Activated naive CD4-positive, alpha-beta T cell treated with anti-CD3 and anti-CD28 coated beads for 36 hours (primary cell): ENCODE measurements around the gene CPT1B. TPM values are rescaled to one million over a fixed set of nuclear protein-coding genes. Genes with fewer than 3 reads are reported as not detected.

Experiments used
- CTCF ChIA-PET: fragments of 350-600 bp; sonication (Branson Sonifier 250); formaldehyde crosslinking; loops from one replicate; lab custom pipeline; 2021; ENCODE audit warnings: antibody characterized with exemption; lab: Charles Lee
- DNase-seq: peaks from one replicate; pipeline ENCODE4 v3.0.0-alpha.2; 2020
- H3K27ac Mint-ChIP-seq: one replicate; pipeline ENCODE4 v1.8.0; 2021; ENCODE audit warnings: mild to moderate bottlenecking, mixed read lengths
- H3K27me3 Mint-ChIP-seq: one replicate; pipeline ENCODE4 v1.8.0; 2021; ENCODE audit warnings: low read depth, mixed read lengths
- H3K36me3 Mint-ChIP-seq: one replicate; pipeline ENCODE4 v1.8.0; 2021; ENCODE audit warnings: low read depth, mixed read lengths
- H3K4me1 Mint-ChIP-seq: one replicate; pipeline ENCODE4 v1.8.0; 2021; ENCODE audit warnings: low read depth, mixed read lengths
- H3K4me3 Mint-ChIP-seq: one replicate; pipeline ENCODE4 v1.8.0; 2021; ENCODE audit warnings: mild to moderate bottlenecking, moderate library complexity, mixed read lengths
- H3K9me3 Mint-ChIP-seq: one replicate; pipeline ENCODE4 v1.8.0; 2021; ENCODE audit warnings: mixed read lengths
- intact Hi-C: fragments of 100-400 bp; cut with micrococcal nuclease; formaldehyde crosslinking; loops from one replicate; pipeline ENCODE4 v1.15.1; 2023
- total RNA-seq, 2 experiments: library from RNA; stranded (reverse); gene quantifications; one replicate each; pipeline ENCODE4 v1.2.3, GENCODE V29; 2021

Gene CPT1B
- total RNA-seq, 2 experiments from 2014 or later: 37.3 to 43.7 TPM

DNA sequence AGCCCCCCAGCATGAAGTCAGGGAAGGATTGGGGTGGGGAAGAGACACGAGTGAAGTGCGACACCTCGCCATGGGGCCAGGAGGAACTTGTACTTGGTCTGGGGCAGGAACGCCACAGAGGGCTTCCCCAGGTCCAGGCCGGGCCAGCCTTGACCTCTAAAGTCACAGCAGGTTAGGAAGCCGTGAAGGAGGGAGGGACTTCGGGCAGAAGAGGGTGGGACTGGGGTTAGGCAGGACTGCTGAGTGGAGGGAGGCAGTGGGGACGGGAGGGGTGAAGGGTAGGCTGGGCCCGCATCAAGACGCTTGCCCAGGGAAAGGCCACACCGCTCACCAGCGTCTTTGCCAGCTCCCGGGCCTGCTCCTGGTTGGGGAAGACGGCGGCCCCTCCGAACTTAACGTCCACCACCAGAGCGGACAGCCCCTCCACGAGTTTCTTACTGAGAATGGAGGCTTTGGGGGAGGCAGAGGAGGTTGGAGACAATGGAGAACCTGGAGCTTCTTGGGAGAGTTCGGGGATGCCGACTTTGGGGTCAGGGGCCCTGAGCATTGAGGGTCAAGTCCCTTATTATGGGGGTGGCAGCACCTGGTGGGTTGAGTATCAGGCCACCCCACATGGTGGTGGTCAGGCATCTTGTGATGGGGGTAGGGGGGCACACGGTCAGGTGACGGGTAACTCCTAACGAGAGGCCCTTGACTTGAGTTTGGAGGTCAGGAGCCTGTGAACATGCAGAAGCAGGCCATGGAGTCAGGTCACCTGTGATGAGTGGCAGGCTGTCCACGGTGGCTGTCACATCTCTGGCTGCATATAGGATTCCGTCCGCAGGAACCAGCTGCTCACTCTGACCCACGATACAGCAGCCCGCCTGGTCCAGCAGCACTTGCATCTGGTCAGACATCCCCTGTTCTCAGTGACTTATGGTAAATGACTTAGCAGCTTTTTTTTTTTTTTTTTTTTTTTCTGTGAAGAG is 51.1 kb downstream of the CPT1B start:
- H3K36me3 Mint-ChIP-seq: peaks cover 41% of the 10 kb centered on the region
- no peaks in the 10 kb centered on the region for H3K27me3 Mint-ChIP-seq
- CTCF ChIA-PET: interaction anchor here (0.6 to 2.9 kb wide), 5 partner anchors 13 to 285 kb away, joined by 3 to 13 read pairs (median 4); no protein-coding TSS in a partner anchor
- peak overlapping the region; percentile 84 for H3K4me3 Mint-ChIP-seq
- intact Hi-C loops: loop anchor here (2.0 kb wide), 2 partner anchors 18 to 56 kb away; partner anchors contain the start of genes CHKB and KLHDC7B
- peaks cover 35% of the 10 kb centered on the region for H3K4me1 Mint-ChIP-seq
- peak; percentile 71 for DNase-seq
- H3K27ac Mint-ChIP-seq: peak overlapping the region; percentile 93
- H3K9me3 Mint-ChIP-seq: no peaks in the 10 kb centered on the region

DNA sequence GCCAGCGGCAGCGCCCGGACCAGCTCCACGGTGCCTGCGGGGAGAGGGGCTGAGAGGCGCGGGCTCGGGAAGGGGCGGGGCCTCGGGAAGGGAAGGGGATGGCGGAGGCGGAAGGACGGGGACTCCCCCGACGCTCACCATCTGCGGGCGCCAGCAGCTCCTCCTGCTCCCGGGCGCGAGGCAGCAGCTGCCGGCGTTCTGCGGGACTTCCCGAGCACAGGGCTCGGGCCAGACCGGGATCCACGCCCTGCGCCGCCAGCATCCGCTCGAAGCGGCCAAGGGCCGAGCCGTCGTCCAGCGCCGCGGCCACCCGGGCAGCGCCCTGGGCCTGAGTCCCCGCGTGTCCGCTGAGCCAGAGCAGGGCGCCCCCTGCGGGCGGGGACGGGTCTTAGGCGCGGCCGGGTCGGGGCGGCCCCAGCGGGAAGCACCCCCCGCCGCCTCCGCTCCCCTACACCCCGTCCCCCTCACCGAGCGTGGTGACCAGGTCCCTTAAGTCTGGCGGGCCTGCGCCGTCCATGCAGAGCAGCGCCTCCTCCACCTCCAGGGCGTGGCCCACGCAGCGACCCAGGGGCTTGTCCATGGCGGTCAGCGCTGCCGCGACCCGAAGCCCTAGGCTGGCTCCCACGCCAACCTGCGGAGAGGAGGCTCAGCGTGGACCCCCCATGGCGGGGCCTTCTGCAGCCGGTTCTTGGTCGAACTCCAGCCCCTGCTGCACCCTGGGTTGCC is 52.0 kb downstream of the CPT1B start:
- peaks cover 41% of the 10 kb centered on the region for H3K36me3 Mint-ChIP-seq
- no peaks in the 10 kb centered on the region for H3K27me3 Mint-ChIP-seq
- H3K4me1 Mint-ChIP-seq: peaks cover 35% of the 10 kb centered on the region
- intact Hi-C loops: loop anchor here (2.0 kb wide), 2 partner anchors 19 to 57 kb away; partner anchors contain the start of genes CHKB and KLHDC7B
- CTCF ChIA-PET: interaction anchor here (0.6 to 2.9 kb wide), 31 partner anchors 9 to 284 kb away, joined by 3 to 39 read pairs (median 5); partner anchors contain the start of genes CHKB, HDAC10, KLHDC7B and LMF2
- H3K4me3 Mint-ChIP-seq: peak overlapping the region; percentile 84
- H3K9me3 Mint-ChIP-seq: no peaks in the 10 kb centered on the region
- peak overlapping the region; percentile 93 for H3K27ac Mint-ChIP-seq
- DNase-seq: peak; percentile 95

DNA sequence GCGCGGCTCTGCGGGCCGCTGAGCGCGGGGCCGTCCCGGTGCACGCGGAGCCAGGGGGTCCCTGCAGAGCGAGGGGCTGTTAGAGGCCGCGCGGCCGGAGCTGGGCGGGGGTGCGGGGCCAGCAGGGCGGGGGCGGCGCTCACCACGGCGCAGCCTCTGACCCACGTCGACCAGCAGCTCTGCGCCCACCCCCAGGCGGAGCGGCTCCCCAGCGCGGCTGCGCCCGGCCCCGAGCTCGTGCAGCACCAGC is 52.4 kb downstream of the CPT1B start:
- Mint-ChIP-seq H3K4me3 (peak overlapping the region; percentile 97), H3K27ac (peak overlapping the region; percentile 80), H3K36me3 (peaks cover 39% of the 10 kb centered on the region), H3K27me3 (no peaks in the 10 kb centered on the region), H3K4me1 (peaks cover 35% of the 10 kb centered on the region), H3K9me3 (no peaks in the 10 kb centered on the region)
- CTCF ChIA-PET: interaction anchor here (0.6 to 2.9 kb wide), 31 partner anchors 9 to 283 kb away, joined by 3 to 39 read pairs (median 5); partner anchors contain the start of genes CHKB, HDAC10, KLHDC7B and LMF2
- no peak for DNase-seq
- intact Hi-C loops: loop anchor here (1.0 to 2.0 kb wide), 8 partner anchors 13 to 565 kb away; partner anchors contain the start of genes ARSA, CHKB, KLHDC7B and NCAPH2

GRCh38 chr22:50525104-50525857 is 52.9 kb downstream of the CPT1B start, which contains the start of gene SCO2:
TSS of gene SCO2 (minus strand) at chr22:50525598. CDS start at chr22:50524411, 1,187 bp downstream.
- CTCF ChIA-PET: interaction anchor here (0.6 to 2.9 kb wide), 31 partner anchors 10 to 283 kb away, joined by 3 to 39 read pairs (median 5); partner anchors contain the start of genes CHKB, HDAC10, KLHDC7B and LMF2
- Mint-ChIP-seq H3K36me3 (peaks cover 39% of the 10 kb centered on the region), H3K4me3 (peak within 1 kb of the TSS; percentile 97), H3K4me1 (peaks cover 35% of the 10 kb centered on the region), H3K27ac (peak within 1 kb of the TSS; percentile 93), H3K9me3 (no peaks in the 10 kb centered on the region), H3K27me3 (no peaks in the 10 kb centered on the region)
- DNase-seq: peak; percentile 98
- intact Hi-C loops: loop anchor here (1.0 to 2.0 kb wide), 6 partner anchors 14 to 565 kb away; partner anchors contain the start of genes ARSA, NCAPH2, PIM3 and SYCE3

DNA sequence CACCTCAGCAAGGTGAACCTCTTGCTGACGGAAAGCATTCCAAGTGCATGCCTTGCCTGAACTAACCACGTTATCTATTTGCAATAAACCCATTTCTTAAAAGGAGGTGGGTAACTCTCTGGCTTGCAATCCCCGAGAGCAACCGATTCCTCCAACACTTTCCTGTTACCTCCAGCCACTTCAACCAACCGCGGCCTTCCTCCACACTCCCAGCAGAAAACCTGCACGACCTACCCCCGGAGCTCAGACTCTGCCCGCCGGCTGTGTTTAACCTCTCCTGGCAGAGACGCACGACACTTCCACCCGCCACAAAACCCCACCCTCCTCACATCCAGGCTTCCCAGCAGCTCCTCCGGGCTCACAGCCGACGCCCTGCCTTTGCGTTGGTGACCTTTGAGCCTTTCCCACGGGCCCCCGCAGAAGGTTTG is 53.5 kb downstream of the CPT1B start:
- peak overlapping the region; percentile 86 for H3K27ac Mint-ChIP-seq
- peak; percentile 39 for DNase-seq

DNA sequence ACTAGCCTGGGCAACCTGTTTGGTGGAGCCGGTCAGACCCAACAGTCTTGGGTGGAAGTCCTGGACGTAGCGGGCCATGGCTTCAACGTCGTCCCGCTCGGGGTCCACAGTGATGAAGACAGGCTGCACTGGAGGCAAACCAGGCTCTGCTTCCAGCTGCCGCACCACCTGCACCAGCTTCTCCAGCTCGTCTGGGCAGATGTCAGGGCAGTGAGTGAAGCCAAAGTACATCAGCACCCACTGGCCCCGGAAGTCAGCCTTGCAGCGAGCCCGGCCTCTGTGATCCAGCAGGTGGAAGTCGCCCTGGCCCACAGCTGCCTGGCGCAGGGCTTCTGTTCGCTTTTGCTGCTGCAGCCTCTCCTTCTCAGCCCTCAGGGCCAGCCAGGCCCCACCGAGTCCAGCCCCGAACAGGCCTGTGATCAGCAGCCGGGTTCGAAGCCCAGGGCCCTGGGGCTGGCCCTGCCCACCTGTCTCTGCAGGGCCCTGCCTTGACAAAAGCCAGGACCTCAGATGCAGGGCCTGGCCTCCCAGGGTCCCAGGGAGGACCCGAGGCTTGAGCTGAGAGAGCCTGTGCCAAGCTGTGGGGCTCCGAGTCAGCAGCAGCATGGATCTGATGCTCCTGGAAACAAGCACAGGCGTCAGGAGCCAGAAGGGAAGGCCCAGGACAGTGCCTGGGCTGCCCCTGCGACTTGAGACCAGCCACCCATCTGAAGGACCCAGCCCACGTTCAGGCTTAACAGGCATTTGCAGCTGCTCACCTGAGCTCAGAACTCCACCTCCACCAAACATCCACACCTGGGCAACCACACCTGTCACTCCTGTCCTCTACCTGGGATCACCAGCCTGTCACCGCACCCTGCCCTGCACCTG is 54.2 kb downstream of the CPT1B start:
- DNase-seq: no peak
- Mint-ChIP-seq H3K36me3 (peaks cover 45% of the 10 kb centered on the region), H3K27ac (peak overlapping the region; percentile 86), H3K4me3 (peak overlapping the region; percentile 97), H3K27me3 (no peaks in the 10 kb centered on the region), H3K9me3 (no peaks in the 10 kb centered on the region), H3K4me1 (peaks cover 34% of the 10 kb centered on the region)
- intact Hi-C loops: loop anchor here (2.0 kb wide), 1 partner anchor 15 kb away; no protein-coding TSS in a partner anchor
- CTCF ChIA-PET: interaction anchor here (1.0 to 2.9 kb wide), 5 partner anchors 14 to 97 kb away, joined by 3 to 39 read pairs (median 22); partner anchors contain the start of genes LMF2 and NCAPH2

More for the DNA sequence above, 53.5 kb downstream of the CPT1B start:
- H3K36me3 Mint-ChIP-seq: peaks cover 42% of the 10 kb centered on the region
- peak overlapping the region; percentile 97 for H3K4me3 Mint-ChIP-seq
- CTCF ChIA-PET: interaction anchor here (1.3 to 2.9 kb wide), 8 partner anchors 10 to 273 kb away, joined by 4 to 39 read pairs (median 12); partner anchors contain the start of genes HDAC10, LMF2 and NCAPH2
- intact Hi-C loops: loop anchor here (1.0 to 2.0 kb wide), 6 partner anchors 14 to 564 kb away; partner anchors contain the start of genes ARSA, NCAPH2, PIM3 and SYCE3
- H3K4me1 Mint-ChIP-seq: peaks cover 35% of the 10 kb centered on the region
- no peaks in the 10 kb centered on the region for H3K27me3 Mint-ChIP-seq
- no peaks in the 10 kb centered on the region for H3K9me3 Mint-ChIP-seq

- no peaks in the 10 kb centered on the region for H3K27me3 Mint-ChIP-seq
- no peak overlapping the region for H3K27ac Mint-ChIP-seq
- H3K4me3 Mint-ChIP-seq: peak overlapping the region; percentile 97
- H3K9me3 Mint-ChIP-seq: no peaks in the 10 kb centered on the region
- intact Hi-C loops: no loop called here
- H3K4me1 Mint-ChIP-seq: peaks cover 28% of the 10 kb centered on the region
- CTCF ChIA-PET: interaction anchor here (1.0 kb wide), 1 partner anchor 97 kb away, joined by 3 read pairs; no protein-coding TSS in a partner anchor
- DNase-seq: no peak
- peaks cover 42% of the 10 kb centered on the region for H3K36me3 Mint-ChIP-seq
These were observed 54.8 kb downstream of the CPT1B start for GRCh38 chr22:50523458-50523805.

DNA sequence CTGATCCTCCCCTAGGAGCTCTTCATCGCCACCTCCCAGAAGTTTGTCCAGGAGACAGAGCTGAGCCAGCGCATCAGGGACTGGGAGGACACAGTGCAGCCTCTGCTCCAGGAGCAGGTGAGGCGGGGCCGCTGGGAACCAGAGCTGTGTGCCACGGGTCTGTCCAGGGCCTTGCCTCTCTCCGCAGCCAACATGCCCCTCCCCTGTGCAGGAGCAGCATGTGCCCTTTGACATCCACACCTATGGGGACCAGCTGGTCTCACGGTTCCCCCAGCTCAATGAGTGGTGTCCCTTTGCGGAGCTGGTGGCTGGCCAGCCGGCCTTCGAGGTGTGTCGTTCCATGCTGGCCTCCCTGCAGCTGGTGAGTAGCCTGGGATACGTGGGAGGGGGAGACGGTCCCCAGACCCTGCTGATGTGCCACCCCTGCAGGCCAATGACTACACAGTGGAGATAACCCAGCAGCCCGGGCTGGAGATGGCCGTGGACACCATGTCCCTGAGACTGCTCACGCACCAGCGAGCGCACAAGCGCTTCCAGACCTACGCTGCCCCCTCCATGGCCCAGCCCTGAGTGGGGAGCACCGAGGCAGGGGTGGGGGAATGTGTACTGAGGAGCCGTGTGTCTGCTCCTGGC is 55.3 kb downstream of the CPT1B start:
- H3K27ac Mint-ChIP-seq: no peak overlapping the region
- peaks cover 39% of the 10 kb centered on the region for H3K36me3 Mint-ChIP-seq
- no peak for DNase-seq
- intact Hi-C loops: no loop called here
- CTCF ChIA-PET: interaction anchor here (0.6 to 0.9 kb wide), 3 partner anchors 25 to 408 kb away, joined by 3 read pairs; no protein-coding TSS in a partner anchor
- H3K4me3 Mint-ChIP-seq: peak overlapping the region; percentile 41
- peaks cover 23% of the 10 kb centered on the region for H3K4me1 Mint-ChIP-seq
- H3K9me3 Mint-ChIP-seq: no peaks in the 10 kb centered on the region
- no peaks in the 10 kb centered on the region for H3K27me3 Mint-ChIP-seq

DNA sequence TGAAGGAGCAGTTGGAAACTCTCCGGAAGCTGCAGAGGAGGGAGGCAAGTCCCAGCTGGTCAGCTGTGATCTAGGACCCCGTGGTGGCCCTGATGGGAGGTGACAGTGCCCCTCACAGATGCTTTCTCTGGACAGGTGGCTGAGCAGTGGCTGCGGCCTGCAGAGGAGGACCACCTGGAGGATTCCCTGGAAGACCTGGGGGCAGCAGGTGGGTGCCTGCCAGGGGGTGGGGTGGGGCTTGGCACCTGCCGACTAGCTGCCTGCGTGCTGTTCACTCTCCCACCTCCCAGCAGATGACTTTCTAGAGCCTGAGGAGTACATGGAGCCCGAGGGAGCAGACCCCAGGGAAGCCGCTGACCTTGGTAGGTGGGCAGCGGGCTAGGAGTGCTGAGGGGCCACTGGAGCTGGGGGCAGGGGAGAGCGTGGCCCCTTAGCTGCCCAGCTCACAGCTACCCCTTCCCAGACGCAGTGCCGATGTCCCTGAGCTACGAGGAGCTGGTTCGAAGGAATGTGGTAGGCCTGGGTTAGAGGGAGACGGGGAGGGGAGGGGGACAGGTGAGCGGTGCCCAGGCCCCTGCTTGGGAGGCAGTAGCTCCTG is 55.9 kb downstream of the CPT1B start:
- no peak for DNase-seq
- Mint-ChIP-seq H3K27ac (no peak overlapping the region), H3K36me3 (peaks cover 34% of the 10 kb centered on the region), H3K4me1 (peaks cover 17% of the 10 kb centered on the region), H3K9me3 (no peaks in the 10 kb centered on the region), H3K27me3 (no peaks in the 10 kb centered on the region), H3K4me3 (no peak overlapping the region)
- CTCF ChIA-PET: interaction anchor here (0.6 to 0.9 kb wide), 3 partner anchors 25 to 407 kb away, joined by 3 read pairs; no protein-coding TSS in a partner anchor
- intact Hi-C loops: no loop called here

GRCh38 chr22:50521710-50522109 is 56.5 kb downstream of the CPT1B start:
- DNase-seq: no peak
- CTCF ChIA-PET: interaction anchor here (0.6 kb wide), 1 partner anchor 112 kb away, joined by 3 read pairs; no protein-coding TSS in a partner anchor
- Mint-ChIP-seq H3K27me3 (no peaks in the 10 kb centered on the region), H3K9me3 (no peaks in the 10 kb centered on the region), H3K4me1 (peaks cover 11% of the 10 kb centered on the region), H3K27ac (no peak overlapping the region), H3K36me3 (peaks cover 28% of the 10 kb centered on the region), H3K4me3 (no peak overlapping the region)
- intact Hi-C loops: no loop called here
